MM.1S (cell line): ENCODE results near the gene CALCB.

Experiments
- DNase-seq: peaks from one replicate; pipeline ENCODE4 v3.0.0-alpha.2; 2015
- H2AFZ ChIP-seq: fragments of 300-600 bp; sonication (generic); 2 replicates; pipeline ENCODE4 v1.6.0; 2016; ENCODE audit warnings: antibody characterized with exemption, low read length
- H3F3A ChIP-seq: fragments of 300-600 bp; sonication (generic); 2 replicates; pipeline ENCODE4 v1.6.1; 2016; ENCODE audit warnings: mild to moderate bottlenecking, antibody characterized with exemption, low read length, moderate library complexity, mixed read lengths; ENCODE audit not compliant: insufficient read depth
- H3K27ac ChIP-seq: fragments of 300-600 bp; sonication (generic); 2 replicates; pipeline ENCODE4 v1.5.1; 2016; ENCODE audit warnings: mild to moderate bottlenecking, low read length
- H3K27me3 ChIP-seq: fragments of 300-600 bp; sonication (generic); replicated peaks from 2 replicates; pipeline ENCODE4 v1.6.0; 2016; ENCODE audit warnings: low read length; ENCODE audit not compliant: insufficient read depth
- H3K36me3 ChIP-seq: fragments of 300-600 bp; sonication (generic); replicated peaks from 2 replicates; pipeline ENCODE4 v1.6.1; 2016; ENCODE audit warnings: mild to moderate bottlenecking, low read length, mixed read lengths; ENCODE audit not compliant: insufficient read depth
- H3K4me1 ChIP-seq: fragments of 300-600 bp; sonication (generic); 2 replicates; pipeline ENCODE4 v1.6.1; 2016; ENCODE audit warnings: low read length, mixed read lengths
- H3K4me2 ChIP-seq: fragments of 300-600 bp; sonication (generic); 2 replicates; pipeline ENCODE4 v1.6.0; 2016; ENCODE audit warnings: low read depth, low read length
- H3K4me3 ChIP-seq: fragments of 300-600 bp; sonication (generic); 2 replicates; pipeline ENCODE4 v1.5.1; 2016; ENCODE audit warnings: low read length, mixed read lengths
- H3K79me2 ChIP-seq: fragments of 300-600 bp; sonication (generic); 2 replicates; pipeline ENCODE4 v1.6.1; 2016; ENCODE audit warnings: mixed run types, low read length, mixed read lengths
- H3K9ac ChIP-seq: fragments of 300-600 bp; sonication (generic); 2 replicates; pipeline ENCODE4 v1.6.1; 2016; ENCODE audit warnings: low read length, mixed read lengths
- H3K9me2 ChIP-seq: fragments of 300-600 bp; sonication (generic); replicated peaks from 2 replicates; pipeline ENCODE4 v1.6.1; 2016; ENCODE audit warnings: mild to moderate bottlenecking, low read length, mixed read lengths; ENCODE audit not compliant: insufficient read depth
- H3K9me3 ChIP-seq: fragments of 300-600 bp; sonication (generic); replicated peaks from 2 replicates; pipeline ENCODE4 v1.6.1; 2016; ENCODE audit warnings: mild to moderate bottlenecking, low read length, mixed read lengths; ENCODE audit not compliant: insufficient read depth
- H4K20me1 ChIP-seq: fragments of 300-600 bp; sonication (generic); 2 replicates; pipeline ENCODE4 v1.6.1; 2016; ENCODE audit warnings: mild to moderate bottlenecking, low read length, moderate library complexity, mixed read lengths; ENCODE audit not compliant: insufficient read depth
- EZH2 ChIP-seq: fragments of 300-600 bp; sonication (generic); optimal IDR thresholded peaks from 2 replicates; pipeline ENCODE3; 2017; ENCODE audit warnings: low read depth, mild to moderate bottlenecking, antibody characterized with exemption, low read length, mixed read lengths
- EZH2phosphoT487 ChIP-seq: fragments of 300-600 bp; sonication (generic); IDR thresholded peaks from 2 replicates; pipeline ENCODE4 v1.6.1; 2018; ENCODE audit warnings: antibody characterized with exemption, low read length
- TF ChIP-seq, protein P1 (sequence below): fragments of 300-600 bp; sonication (generic); IDR thresholded peaks from 2 replicates; pipeline ENCODE4 v1.5.1; 2016; ENCODE audit warnings: antibody characterized with exemption, low read length, mixed read lengths

The CALCB gene

DNA sequence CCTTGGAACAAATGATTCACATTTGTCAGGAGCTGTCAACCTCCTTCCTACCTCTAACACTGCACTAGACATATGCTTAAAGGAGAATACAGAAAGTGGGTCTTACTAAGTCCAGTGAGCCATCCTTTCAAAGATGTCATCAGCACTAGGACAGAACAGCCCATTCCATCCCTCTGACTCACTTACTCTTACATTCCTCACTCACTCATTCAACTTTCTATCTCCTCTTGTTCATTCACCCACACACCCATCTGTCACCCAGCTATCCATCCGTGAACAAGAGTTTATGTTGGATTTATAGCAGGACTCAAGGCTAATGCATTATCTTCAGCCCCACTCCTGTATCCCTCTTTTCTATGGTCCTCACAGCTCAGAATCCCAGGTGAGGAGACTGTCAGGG lies 50.5 kb downstream of the CALCB start:
- no peak for DNase-seq
- no peaks in the 10 kb centered on the region for H4K20me1 ChIP-seq
- H2AFZ ChIP-seq: no peak overlapping the region
- no peak overlapping the region for H3K9ac ChIP-seq
- H3K4me3 ChIP-seq: no peak overlapping the region
- H3K9me3 ChIP-seq: no peaks in the 10 kb centered on the region
- no peaks in the 10 kb centered on the region for H3K9me2 ChIP-seq
- H3K27me3 ChIP-seq: no peaks in the 10 kb centered on the region
- no peaks in the 10 kb centered on the region for H3K79me2 ChIP-seq
- no peak overlapping the region for H3K4me2 ChIP-seq
- no peaks in the 10 kb centered on the region for H3K36me3 ChIP-seq
- peaks cover 11% of the 10 kb centered on the region for H3K4me1 ChIP-seq
- H3F3A ChIP-seq: no peaks in the 10 kb centered on the region
- H3K27ac ChIP-seq: no peak overlapping the region
- TF ChIP-seq, protein P1, sequence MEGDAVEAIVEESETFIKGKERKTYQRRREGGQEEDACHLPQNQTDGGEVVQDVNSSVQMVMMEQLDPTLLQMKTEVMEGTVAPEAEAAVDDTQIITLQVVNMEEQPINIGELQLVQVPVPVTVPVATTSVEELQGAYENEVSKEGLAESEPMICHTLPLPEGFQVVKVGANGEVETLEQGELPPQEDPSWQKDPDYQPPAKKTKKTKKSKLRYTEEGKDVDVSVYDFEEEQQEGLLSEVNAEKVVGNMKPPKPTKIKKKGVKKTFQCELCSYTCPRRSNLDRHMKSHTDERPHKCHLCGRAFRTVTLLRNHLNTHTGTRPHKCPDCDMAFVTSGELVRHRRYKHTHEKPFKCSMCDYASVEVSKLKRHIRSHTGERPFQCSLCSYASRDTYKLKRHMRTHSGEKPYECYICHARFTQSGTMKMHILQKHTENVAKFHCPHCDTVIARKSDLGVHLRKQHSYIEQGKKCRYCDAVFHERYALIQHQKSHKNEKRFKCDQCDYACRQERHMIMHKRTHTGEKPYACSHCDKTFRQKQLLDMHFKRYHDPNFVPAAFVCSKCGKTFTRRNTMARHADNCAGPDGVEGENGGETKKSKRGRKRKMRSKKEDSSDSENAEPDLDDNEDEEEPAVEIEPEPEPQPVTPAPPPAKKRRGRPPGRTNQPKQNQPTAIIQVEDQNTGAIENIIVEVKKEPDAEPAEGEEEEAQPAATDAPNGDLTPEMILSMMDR: no peak
- no peak for TF ChIP-seq EZH2
- TF ChIP-seq EZH2phosphoT487: no peak

DNA sequence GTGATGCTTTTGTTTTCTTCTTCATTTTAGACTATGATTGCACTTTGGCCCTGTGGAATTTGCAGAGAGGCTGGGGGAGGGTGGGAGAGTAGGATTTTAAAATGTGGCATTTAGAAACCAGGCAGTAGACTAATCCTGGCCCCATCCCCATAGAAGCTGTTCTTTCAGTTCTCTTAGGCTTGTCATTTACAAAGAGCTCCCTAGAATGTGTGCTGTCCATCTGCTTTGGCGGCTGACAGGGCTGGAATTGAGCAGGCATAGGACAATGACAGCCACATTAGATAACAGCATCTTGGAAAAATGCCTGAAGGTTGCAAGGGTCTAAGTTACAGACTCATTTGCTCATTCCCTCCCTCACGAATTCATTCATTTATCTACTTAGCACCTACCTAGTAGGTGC lies 51.1 kb downstream of the CALCB start:
- Histone ChIP-seq H3K27ac (no peak overlapping the region), H3K27me3 (no peaks in the 10 kb centered on the region), H3K79me2 (no peaks in the 10 kb centered on the region), H3F3A (no peaks in the 10 kb centered on the region), H3K36me3 (no peaks in the 10 kb centered on the region), H3K9me2 (no peaks in the 10 kb centered on the region), H3K9ac (no peak overlapping the region), H3K4me2 (no peak overlapping the region), H4K20me1 (no peaks in the 10 kb centered on the region), H2AFZ (no peak overlapping the region), H3K9me3 (no peaks in the 10 kb centered on the region), H3K4me3 (no peak overlapping the region), H3K4me1 (peaks cover 11% of the 10 kb centered on the region)
- no peak for DNase-seq
- TF ChIP-seq EZH2 (no peak), EZH2phosphoT487 (no peak)
- TF ChIP-seq, protein P1: no peak

DNA sequence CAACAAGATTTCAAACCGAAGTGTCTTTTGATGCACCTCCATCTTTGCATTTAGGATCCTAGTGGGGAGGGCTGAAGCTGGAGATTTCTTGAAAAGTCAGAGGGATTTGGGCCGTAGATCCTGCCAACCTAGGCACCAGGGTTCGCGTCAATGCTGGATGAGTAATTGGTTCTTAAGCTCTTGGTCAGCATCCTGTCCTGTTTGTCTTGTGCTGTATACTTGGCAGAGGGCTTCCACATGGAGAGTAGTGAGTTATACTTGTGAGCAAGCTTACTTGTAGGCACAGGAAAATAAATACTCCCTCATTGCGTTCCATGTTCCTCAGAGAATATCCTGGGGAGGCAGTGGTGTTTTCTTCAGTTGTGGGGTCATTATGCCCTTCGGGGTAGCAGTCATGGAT lies 53.9 kb downstream of the CALCB start:
- no peak for TF ChIP-seq EZH2phosphoT487
- TF ChIP-seq, protein P1: no peak
- no peak for TF ChIP-seq EZH2
- H3K79me2 ChIP-seq: no peaks in the 10 kb centered on the region
- no peak overlapping the region for H3K9ac ChIP-seq
- H3K27ac ChIP-seq: no peak overlapping the region
- no peak overlapping the region for H3K4me2 ChIP-seq
- H3K9me2 ChIP-seq: no peaks in the 10 kb centered on the region
- no peaks in the 10 kb centered on the region for H3F3A ChIP-seq
- peaks cover 7% of the 10 kb centered on the region for H3K4me1 ChIP-seq
- H4K20me1 ChIP-seq: no peaks in the 10 kb centered on the region
- H3K36me3 ChIP-seq: no peaks in the 10 kb centered on the region
- no peak overlapping the region for H3K4me3 ChIP-seq
- H3K9me3 ChIP-seq: no peaks in the 10 kb centered on the region
- no peak for DNase-seq
- no peak overlapping the region for H2AFZ ChIP-seq
- no peaks in the 10 kb centered on the region for H3K27me3 ChIP-seq
